ENCODE results near the gene CLDN14.

Gene CLDN14

DNA sequence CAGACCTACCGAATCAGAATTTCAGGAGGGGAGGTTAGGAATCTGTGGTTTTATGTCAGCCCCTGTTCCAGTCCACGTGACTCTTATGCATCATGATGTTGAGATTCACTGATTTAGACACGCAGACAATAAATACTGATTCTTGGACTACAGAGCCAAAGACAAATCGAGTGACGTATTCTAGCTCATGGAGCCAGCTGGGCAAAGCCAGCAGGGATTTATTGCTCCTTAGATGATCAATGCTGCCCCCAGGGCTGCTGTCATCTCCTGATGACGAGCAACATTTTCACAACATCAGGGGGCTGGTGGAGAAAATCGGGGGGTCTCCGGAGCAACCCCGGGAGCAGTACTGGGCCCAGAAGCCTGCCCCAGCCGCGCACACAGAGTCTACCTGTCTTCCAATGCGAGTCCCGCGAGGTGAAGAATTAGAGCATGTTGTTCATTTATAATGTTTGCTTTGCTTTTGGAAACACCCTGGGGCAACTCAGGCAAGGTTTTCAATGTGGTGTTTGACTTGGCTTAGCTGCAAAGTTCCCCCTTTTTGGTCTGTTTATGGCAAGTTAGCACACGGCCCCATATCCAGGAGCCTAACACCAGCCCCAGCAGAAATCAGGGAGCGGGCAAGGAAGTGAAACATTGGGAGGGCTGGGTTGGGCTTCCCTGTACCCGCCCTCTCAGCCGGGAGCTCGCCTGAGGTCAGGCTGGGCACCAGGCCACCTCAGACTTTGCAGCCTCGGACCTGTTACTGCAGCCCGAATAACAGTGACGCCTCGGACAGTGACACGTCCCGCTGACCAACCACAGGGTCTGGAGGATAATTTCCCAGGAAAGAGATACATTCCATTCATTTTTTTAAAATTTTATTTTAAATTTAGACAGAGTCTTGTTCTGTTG is 19.9 kb upstream of the CLDN14 start:
- Histone ChIP-seq H3K23ac (ENCODE audit: low read length) (no peak overlapping the region), H2AK5ac (ENCODE audit: low read length) (no peak overlapping the region), H2AFZ (ENCODE audit: insufficient read depth, low read length, poor library complexity) (no peak overlapping the region), H3K9me3 (ENCODE audit: insufficient read depth, low read depth, low read length) (no peaks in the 10 kb centered on the region), H3K4me1 (ENCODE audit: control insufficient read depth in 1 of 2, insufficient read depth in 2 of 2, low read length in 2 of 2) (no peaks in the 10 kb centered on the region), H4K8ac (ENCODE audit: low read depth, low read length) (no peak overlapping the region), H3K79me1 (ENCODE audit: low read length) (no peaks in the 10 kb centered on the region), H3K9ac (ENCODE audit: low read length) (peak overlapping the region; percentile 11), H4K91ac (ENCODE audit: low read depth, low read length) (no peak overlapping the region), H3K18ac (ENCODE audit: low read length) (no peak overlapping the region), H3K4me2 (ENCODE audit: low read length) (no peak overlapping the region), H3K27me3 (ENCODE audit: insufficient read depth, low read length) (no peaks in the 10 kb centered on the region), H2BK120ac (ENCODE audit: insufficient read depth, low read length, poor library complexity) (no peak overlapping the region), H3K79me2 (ENCODE audit: control insufficient read depth, insufficient read depth, low read length, poor library complexity) (no peaks in the 10 kb centered on the region), H4K12ac (ENCODE audit: low read depth, low read length) (no peak overlapping the region), H3K4me3 (ENCODE audit: low read depth, low read length) (no peak overlapping the region), H3K4ac (ENCODE audit: low read depth, low read length) (no peak overlapping the region), H3K27ac (ENCODE audit: low read depth, low read length) (no peak overlapping the region), H2BK12ac (ENCODE audit: low read length) (no peak overlapping the region), H3K14ac (ENCODE audit: low read length) (no peak overlapping the region), H3K36me3 (ENCODE audit: control insufficient read depth in 1 of 2, insufficient read depth in 2 of 2, low read length in 2 of 2) (no peaks in the 10 kb centered on the region), H2BK5ac (ENCODE audit: low read depth, low read length, poor library complexity) (no peak overlapping the region)
- no CpG with 5 or more reads among the region's 25 CpGs for WGBS (ENCODE audit: extremely low coverage, insufficient coverage, insufficient read length)
- peak in 1 of 2 donors; percentile 13 for DNase-seq

DNA sequence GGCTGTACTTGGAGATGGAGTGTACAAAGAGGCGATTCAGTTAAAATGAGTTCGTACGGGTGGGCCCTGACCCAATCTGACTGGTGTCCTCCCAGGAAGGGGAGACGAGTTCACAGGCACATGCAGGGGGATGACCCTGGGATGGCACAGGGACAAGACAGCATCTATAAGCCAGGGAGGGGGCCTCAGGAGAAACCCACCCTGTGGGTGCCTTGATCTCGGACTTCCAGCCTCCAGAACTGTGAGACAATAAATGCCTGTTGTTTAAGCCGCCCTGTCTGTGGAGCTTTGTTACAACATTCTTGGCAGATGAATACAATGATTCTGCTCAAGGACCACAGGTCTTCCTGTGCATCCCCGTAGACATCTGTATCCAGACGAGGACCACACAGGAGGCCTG is 14.6 kb upstream of the CLDN14 start:
- no peak overlapping the region for H4K91ac ChIP-seq (ENCODE audit: low read depth, low read length)
- DNase-seq: no peak
- H4K8ac ChIP-seq (ENCODE audit: low read depth, low read length): no peak overlapping the region
- no peak overlapping the region for H3K14ac ChIP-seq (ENCODE audit: low read length)
- no peaks in the 10 kb centered on the region for H3K27me3 ChIP-seq (ENCODE audit: insufficient read depth, low read length)
- no peak overlapping the region for H3K4me3 ChIP-seq (ENCODE audit: low read depth, low read length)
- no peak overlapping the region for H3K9ac ChIP-seq (ENCODE audit: low read length)
- H3K27ac ChIP-seq (ENCODE audit: low read depth, low read length): no peak overlapping the region
- no peaks in the 10 kb centered on the region for H3K79me1 ChIP-seq (ENCODE audit: low read length)
- H2BK12ac ChIP-seq (ENCODE audit: low read length): no peak overlapping the region
- no peak overlapping the region for H2BK120ac ChIP-seq (ENCODE audit: insufficient read depth, low read length, poor library complexity)
- H2AK5ac ChIP-seq (ENCODE audit: low read length): no peak overlapping the region
- H2BK5ac ChIP-seq (ENCODE audit: low read depth, low read length, poor library complexity): no peak overlapping the region
- no peaks in the 10 kb centered on the region for H3K36me3 ChIP-seq (ENCODE audit: control insufficient read depth in 1 of 2, insufficient read depth in 2 of 2, low read length in 2 of 2)
- H2AFZ ChIP-seq (ENCODE audit: insufficient read depth, low read length, poor library complexity): no peak overlapping the region
- H3K18ac ChIP-seq (ENCODE audit: low read length): no peak overlapping the region
- WGBS (ENCODE audit: extremely low coverage, insufficient coverage, insufficient read length): no CpG with 5 or more reads among the region's 8 CpGs
- no peak overlapping the region for H3K23ac ChIP-seq (ENCODE audit: low read length)
- H3K79me2 ChIP-seq (ENCODE audit: control insufficient read depth, insufficient read depth, low read length, poor library complexity): no peaks in the 10 kb centered on the region
- peaks cover 3% of the 10 kb centered on the region for H3K9me3 ChIP-seq (ENCODE audit: insufficient read depth, low read depth, low read length)
- no peak overlapping the region for H4K12ac ChIP-seq (ENCODE audit: low read depth, low read length)
- no peak overlapping the region for H3K4ac ChIP-seq (ENCODE audit: low read depth, low read length)
- H3K4me1 ChIP-seq (ENCODE audit: control insufficient read depth in 1 of 2, insufficient read depth in 2 of 2, low read length in 2 of 2): no peaks in the 10 kb centered on the region
- no peak overlapping the region for H3K4me2 ChIP-seq (ENCODE audit: low read length)

DNA sequence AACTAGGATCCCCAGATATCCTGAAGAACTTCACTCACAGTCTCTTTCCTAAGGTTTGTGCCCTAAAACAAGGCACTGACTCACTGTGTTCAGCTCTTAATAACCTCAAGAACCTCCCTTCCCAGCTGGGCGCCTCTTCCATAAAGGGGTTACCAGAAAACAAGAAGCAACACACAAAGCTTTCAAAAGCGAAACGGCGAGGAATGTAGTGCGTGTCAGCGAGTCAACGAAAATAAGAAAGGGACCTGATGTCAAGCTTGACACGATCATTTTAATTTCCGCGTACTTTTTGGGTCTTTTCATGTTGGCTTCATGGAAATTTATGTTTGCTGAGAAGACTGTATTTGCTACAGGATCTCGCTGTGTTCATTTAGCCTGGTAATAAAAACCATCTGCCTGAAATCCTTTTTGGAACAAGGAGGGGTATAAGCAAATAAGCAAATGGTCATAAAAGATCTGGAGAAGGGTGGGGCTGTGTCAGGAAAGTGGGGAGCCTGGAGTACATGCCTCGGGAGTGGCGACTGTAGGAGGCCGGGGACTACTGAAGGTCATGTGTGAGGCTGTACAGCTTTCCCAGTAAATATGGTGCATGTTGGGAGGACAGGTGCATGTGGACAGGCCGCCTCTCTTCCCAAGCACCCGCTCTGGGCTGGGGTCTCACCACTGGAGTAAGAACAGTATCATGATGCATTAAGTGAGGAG is 11.4 kb upstream of the CLDN14 start:
- no peak overlapping the region for H2BK5ac ChIP-seq (ENCODE audit: low read depth, low read length, poor library complexity)
- no CpG with 5 or more reads among the region's 16 CpGs for WGBS (ENCODE audit: extremely low coverage, insufficient coverage, insufficient read length)
- no peak overlapping the region for H3K9ac ChIP-seq (ENCODE audit: low read length)
- no peak overlapping the region for H3K4me2 ChIP-seq (ENCODE audit: low read length)
- no peak overlapping the region for H3K27ac ChIP-seq (ENCODE audit: low read depth, low read length)
- H3K9me3 ChIP-seq (ENCODE audit: insufficient read depth, low read depth, low read length): peaks cover 3% of the 10 kb centered on the region
- H2BK12ac ChIP-seq (ENCODE audit: low read length): no peak overlapping the region
- H2AFZ ChIP-seq (ENCODE audit: insufficient read depth, low read length, poor library complexity): no peak overlapping the region
- no peaks in the 10 kb centered on the region for H3K4me1 ChIP-seq (ENCODE audit: control insufficient read depth in 1 of 2, insufficient read depth in 2 of 2, low read length in 2 of 2)
- H2AK5ac ChIP-seq (ENCODE audit: low read length): no peak overlapping the region
- H3K23ac ChIP-seq (ENCODE audit: low read length): no peak overlapping the region
- no peak overlapping the region for H2BK120ac ChIP-seq (ENCODE audit: insufficient read depth, low read length, poor library complexity)
- no peaks in the 10 kb centered on the region for H3K27me3 ChIP-seq (ENCODE audit: insufficient read depth, low read length)
- H3K79me2 ChIP-seq (ENCODE audit: control insufficient read depth, insufficient read depth, low read length, poor library complexity): no peaks in the 10 kb centered on the region
- no peak overlapping the region for H4K12ac ChIP-seq (ENCODE audit: low read depth, low read length)
- DNase-seq: no peak
- H3K18ac ChIP-seq (ENCODE audit: low read length): no peak overlapping the region
- no peak overlapping the region for H4K8ac ChIP-seq (ENCODE audit: low read depth, low read length)
- no peaks in the 10 kb centered on the region for H3K36me3 ChIP-seq (ENCODE audit: control insufficient read depth in 1 of 2, insufficient read depth in 2 of 2, low read length in 2 of 2)
- H3K4me3 ChIP-seq (ENCODE audit: low read depth, low read length): no peak overlapping the region
- no peak overlapping the region for H4K91ac ChIP-seq (ENCODE audit: low read depth, low read length)
- H3K79me1 ChIP-seq (ENCODE audit: low read length): no peaks in the 10 kb centered on the region
- H3K14ac ChIP-seq (ENCODE audit: low read length): no peak overlapping the region
- no peak overlapping the region for H3K4ac ChIP-seq (ENCODE audit: low read depth, low read length)

DNA sequence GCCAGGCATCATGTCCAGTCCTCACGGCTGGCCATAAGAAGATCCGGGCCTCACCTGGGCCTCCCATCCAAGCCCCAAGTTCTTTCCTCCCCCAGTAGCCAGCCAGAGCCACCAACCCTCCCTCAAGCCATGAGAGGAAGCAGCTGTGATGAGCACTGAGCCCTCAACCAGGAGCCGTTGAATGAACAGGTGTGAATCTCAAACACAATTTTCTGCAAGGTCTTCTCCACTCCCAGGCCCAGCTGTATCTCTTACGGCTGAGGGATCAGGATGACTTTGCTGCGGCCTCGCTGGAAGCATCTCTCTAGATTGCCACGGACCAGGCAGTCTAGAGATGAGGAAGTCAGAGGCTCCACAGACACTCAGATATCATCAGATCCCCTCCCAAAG is 9.8 kb upstream of the CLDN14 start:
- WGBS (ENCODE audit: extremely low coverage, insufficient coverage, insufficient read length): no CpG with 5 or more reads among the region's 7 CpGs
- no peak overlapping the region for H2AFZ ChIP-seq (ENCODE audit: insufficient read depth, low read length, poor library complexity)
- H3K4me1 ChIP-seq (ENCODE audit: control insufficient read depth in 1 of 2, insufficient read depth in 2 of 2, low read length in 2 of 2): no peaks in the 10 kb centered on the region
- no peaks in the 10 kb centered on the region for H3K79me2 ChIP-seq (ENCODE audit: control insufficient read depth, insufficient read depth, low read length, poor library complexity)
- no peak overlapping the region for H3K18ac ChIP-seq (ENCODE audit: low read length)
- no peak overlapping the region for H3K9ac ChIP-seq (ENCODE audit: low read length)
- no peak for DNase-seq
- no peak overlapping the region for H3K4me3 ChIP-seq (ENCODE audit: low read depth, low read length)
- no peaks in the 10 kb centered on the region for H3K27me3 ChIP-seq (ENCODE audit: insufficient read depth, low read length)
- H3K14ac ChIP-seq (ENCODE audit: low read length): no peak overlapping the region
- H2BK5ac ChIP-seq (ENCODE audit: low read depth, low read length, poor library complexity): no peak overlapping the region
- no peak overlapping the region for H3K27ac ChIP-seq (ENCODE audit: low read depth, low read length)
- H3K36me3 ChIP-seq (ENCODE audit: control insufficient read depth in 1 of 2, insufficient read depth in 2 of 2, low read length in 2 of 2): no peaks in the 10 kb centered on the region
- H2AK5ac ChIP-seq (ENCODE audit: low read length): no peak overlapping the region
- no peak overlapping the region for H3K23ac ChIP-seq (ENCODE audit: low read length)
- H2BK12ac ChIP-seq (ENCODE audit: low read length): no peak overlapping the region
- no peak overlapping the region for H3K4me2 ChIP-seq (ENCODE audit: low read length)
- no peaks in the 10 kb centered on the region for H3K79me1 ChIP-seq (ENCODE audit: low read length)
- no peak overlapping the region for H4K12ac ChIP-seq (ENCODE audit: low read depth, low read length)
- H4K91ac ChIP-seq (ENCODE audit: low read depth, low read length): no peak overlapping the region
- H3K4ac ChIP-seq (ENCODE audit: low read depth, low read length): no peak overlapping the region
- peaks cover 3% of the 10 kb centered on the region for H3K9me3 ChIP-seq (ENCODE audit: insufficient read depth, low read depth, low read length)
- no peak overlapping the region for H2BK120ac ChIP-seq (ENCODE audit: insufficient read depth, low read length, poor library complexity)
- no peak overlapping the region for H4K8ac ChIP-seq (ENCODE audit: low read depth, low read length)
